NCI-H226 (cell line): Measurements from ENCODE around the gene DDR2.

Experiments used
- DNase-seq: peaks from one replicate; pipeline ENCODE4 v3.0.0-alpha.2; 2015

DDR2 gene

GRCh38 chr1:162674034-162674608 lies 41.9 kb downstream of the DDR2 start:
- DNase-seq, result peak; percentile 48

- peak; percentile 30 for DNase-seq
These were observed 43.8 kb downstream of the DDR2 start for GRCh38 chr1:162676087-162676486.

- DNase-seq, result no peak
These were observed 44.5 kb downstream of the DDR2 start for GRCh38 chr1:162676750-162677149.

GRCh38 chr1:162677607-162678371 lies 45.5 kb downstream of the DDR2 start:
- DNase-seq, result no peak

GRCh38 chr1:162678439-162678838 lies 46.2 kb downstream of the DDR2 start:
- peak; percentile 77 for DNase-seq

GRCh38 chr1:162679298-162679697 lies 47.0 kb downstream of the DDR2 start:
- no peak for DNase-seq

- DNase-seq, result no peak
These were observed 48.3 kb downstream of the DDR2 start for GRCh38 chr1:162680419-162681121.

- no peak for DNase-seq
These were observed 48.8 kb downstream of the DDR2 start for GRCh38 chr1:162681122-162681436.

- no peak for DNase-seq
These were observed 49.8 kb downstream of the DDR2 start for GRCh38 chr1:162682013-162682419.

GRCh38 chr1:162687870-162688269 lies 55.6 kb downstream of the DDR2 start:
- DNase-seq, result no peak

GRCh38 chr1:162688521-162688920 lies 56.3 kb downstream of the DDR2 start:
- DNase-seq, result no peak

- DNase-seq, result no peak
These were observed 56.7 kb downstream of the DDR2 start for GRCh38 chr1:162688931-162689330.

- no peak for DNase-seq
These were observed 57.7 kb downstream of the DDR2 start for GRCh38 chr1:162689745-162690671.

GRCh38 chr1:162690672-162691434 lies 58.6 kb downstream of the DDR2 start:
- DNase-seq, result peak; percentile 77

GRCh38 chr1:162691999-162692575 lies 59.8 kb downstream of the DDR2 start:
- DNase-seq, result no peak

- DNase-seq, result no peak
These were observed 62.6 kb downstream of the DDR2 start for GRCh38 chr1:162694911-162695310.

GRCh38 chr1:162695687-162696086 lies 63.4 kb downstream of the DDR2 start:
- no peak for DNase-seq

- DNase-seq, result peak; percentile 67
These were observed 64.1 kb downstream of the DDR2 start for GRCh38 chr1:162696286-162696862.

- no peak for DNase-seq
These were observed 65.1 kb downstream of the DDR2 start for GRCh38 chr1:162697140-162697895.

GRCh38 chr1:162699366-162699765 lies 67.1 kb downstream of the DDR2 start:
- DNase-seq, result no peak

GRCh38 chr1:162700131-162700530 lies 67.9 kb downstream of the DDR2 start:
- no peak for DNase-seq
